ENCODE results near the gene PTBP1.

DNA sequence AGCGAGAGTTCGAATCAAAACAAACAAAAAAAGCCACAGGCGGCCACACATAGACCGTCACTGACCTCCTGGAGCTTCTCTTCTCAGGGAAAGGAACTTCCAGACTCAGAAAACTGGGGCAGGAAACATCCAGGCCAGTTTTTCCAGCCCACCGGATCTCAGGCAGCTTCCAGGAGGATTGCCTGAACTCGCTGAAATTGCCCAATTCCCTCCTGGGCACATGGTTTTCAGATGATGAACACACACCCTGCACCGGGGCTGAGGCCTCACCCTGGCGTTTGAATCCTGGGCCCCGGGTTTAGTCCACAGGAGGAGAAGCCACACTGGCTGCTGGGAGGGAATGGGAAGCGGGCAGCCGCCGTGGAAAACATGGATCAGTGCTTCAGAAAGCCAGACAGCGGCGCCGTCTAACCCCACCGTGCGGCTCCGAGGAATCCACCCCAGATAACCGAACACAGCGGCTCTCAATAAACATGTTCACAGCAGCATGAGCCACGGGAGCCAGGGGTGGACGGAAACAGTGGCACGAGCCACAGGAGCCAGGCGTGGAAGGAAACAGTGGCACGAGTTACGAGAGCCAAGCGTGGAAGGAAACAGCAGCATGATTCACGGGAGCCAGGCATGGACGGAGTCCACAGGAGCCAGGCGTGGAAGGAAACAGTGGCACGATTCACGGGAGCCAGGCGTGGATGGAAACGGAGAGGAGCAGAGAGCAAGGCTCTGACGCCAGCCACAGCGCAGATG lies 18.2 kb upstream of the PTBP1 start:
- TF ChIP-seq POLR2A (IDR thresholded peaks at IDR 0.05), result no peak
- TF ChIP-seq, protein P1, sequence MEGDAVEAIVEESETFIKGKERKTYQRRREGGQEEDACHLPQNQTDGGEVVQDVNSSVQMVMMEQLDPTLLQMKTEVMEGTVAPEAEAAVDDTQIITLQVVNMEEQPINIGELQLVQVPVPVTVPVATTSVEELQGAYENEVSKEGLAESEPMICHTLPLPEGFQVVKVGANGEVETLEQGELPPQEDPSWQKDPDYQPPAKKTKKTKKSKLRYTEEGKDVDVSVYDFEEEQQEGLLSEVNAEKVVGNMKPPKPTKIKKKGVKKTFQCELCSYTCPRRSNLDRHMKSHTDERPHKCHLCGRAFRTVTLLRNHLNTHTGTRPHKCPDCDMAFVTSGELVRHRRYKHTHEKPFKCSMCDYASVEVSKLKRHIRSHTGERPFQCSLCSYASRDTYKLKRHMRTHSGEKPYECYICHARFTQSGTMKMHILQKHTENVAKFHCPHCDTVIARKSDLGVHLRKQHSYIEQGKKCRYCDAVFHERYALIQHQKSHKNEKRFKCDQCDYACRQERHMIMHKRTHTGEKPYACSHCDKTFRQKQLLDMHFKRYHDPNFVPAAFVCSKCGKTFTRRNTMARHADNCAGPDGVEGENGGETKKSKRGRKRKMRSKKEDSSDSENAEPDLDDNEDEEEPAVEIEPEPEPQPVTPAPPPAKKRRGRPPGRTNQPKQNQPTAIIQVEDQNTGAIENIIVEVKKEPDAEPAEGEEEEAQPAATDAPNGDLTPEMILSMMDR (IDR thresholded peaks at IDR 0.05), result no peak

All from testis (tissue), 2 donors.